OCI-LY3 (cell line): ENCODE data around the gene RAB11FIP4.

Source experiments
- H2AFZ ChIP-seq: fragments of 200-600, 300-600 bp; shearing (Covaris generic); 2 replicates; pipeline ENCODE4 v1.6.0; 2014; ENCODE audit warnings: antibody characterized with exemption, low read depth, low read length
- H3K27ac ChIP-seq: fragments of 200-600, 300-600 bp; sonication (generic); 2 replicates; pipeline ENCODE4 v1.5.1; 2014; ENCODE audit warnings: mild to moderate bottlenecking, low read length, moderate library complexity, mixed read lengths
- H3K27me3 ChIP-seq: fragments of 200-600, 300-600 bp; sonication (generic); 2 replicates; pipeline ENCODE4 v1.6.1; 2014; ENCODE audit warnings: low read depth, low read length, mixed read lengths
- H3K36me3 ChIP-seq: fragments of 200-600, 300-600 bp; sonication (generic); replicated peaks from 2 replicates; pipeline ENCODE3; 2014; ENCODE audit warnings: low read depth, low read length, mixed read lengths
- H3K4me1 ChIP-seq: fragments of 300-600, 200-600 bp; sonication (generic); 2 replicates; pipeline ENCODE4 v1.6.1; 2014; ENCODE audit warnings: low read length, mixed read lengths
- H3K4me2 ChIP-seq: fragments of 200-600, 300-600 bp; sonication (generic); 2 replicates; pipeline ENCODE4 v1.6.1; 2014; ENCODE audit warnings: low read length, mixed read lengths
- H3K4me3 ChIP-seq: fragments of 300-600, 200-600 bp; sonication (generic); 2 replicates; pipeline ENCODE4 v1.5.1; 2014; ENCODE audit warnings: antibody characterized with exemption, mild to moderate bottlenecking, low read length, moderate library complexity
- H3K79me2 ChIP-seq: fragments of 300-600, 200-600 bp; shearing (Covaris generic); 2 replicates; pipeline ENCODE4 v1.6.1; 2014; ENCODE audit warnings: mild to moderate bottlenecking, low read length, mixed read lengths
- H3K9ac ChIP-seq: fragments of 300-600, 200-600 bp; shearing (Covaris generic); 2 replicates; pipeline ENCODE4 v1.6.0; 2014; ENCODE audit warnings: mild to moderate bottlenecking, low read length, moderate library complexity
- H3K9me3 ChIP-seq: fragments of 200-600, 300-600 bp; shearing (Covaris generic); 2 replicates; pipeline ENCODE4 v1.6.1; 2014; ENCODE audit warnings: low read length, mixed read lengths; ENCODE audit not compliant: insufficient read depth
- H4K20me1 ChIP-seq: fragments of 200-600, 300-600 bp; sonication (generic); 2 replicates; pipeline ENCODE4 v1.6.1; 2016; ENCODE audit warnings: low read length, mixed read lengths; ENCODE audit not compliant: insufficient read depth
- CTCF ChIP-seq: fragments of 200-600, 300-600 bp; sonication (generic); IDR thresholded peaks from 2 replicates; pipeline ENCODE4 v1.5.1; 2014; ENCODE audit warnings: antibody characterized with exemption, low read length, low read depth
- EZH2phosphoT487 ChIP-seq: fragments of 200-600 bp; shearing (Covaris generic); IDR thresholded peaks from 2 replicates; pipeline ENCODE4 v1.6.1; 2018; ENCODE audit warnings: antibody characterized with exemption, mixed run types, low read depth

The RAB11FIP4 gene

GRCh38 chr17:31414550-31414918, 23.1 kb downstream of the RAB11FIP4 start:
- no peaks in the 10 kb centered on the region for H4K20me1 ChIP-seq
- H3K27ac ChIP-seq = no peak overlapping the region
- no peaks in the 10 kb centered on the region for H3K79me2 ChIP-seq
- H3K36me3 ChIP-seq = no peaks in the 10 kb centered on the region
- H3K9me3 ChIP-seq = no peaks in the 10 kb centered on the region
- TF ChIP-seq CTCF (no peak), EZH2phosphoT487 (no peak)
- no peak overlapping the region for H3K4me2 ChIP-seq
- no peak overlapping the region for H3K4me3 ChIP-seq
- H2AFZ ChIP-seq = peak overlapping the region; percentile 37; the same call in 1 of the 2 replicates
- H3K27me3 ChIP-seq = no peaks in the 10 kb centered on the region
- 0 out of 2 replicates have a peak, but pooled peaks cover 3% of the 10 kb centered on the region for H3K4me1 ChIP-seq
- no peak overlapping the region for H3K9ac ChIP-seq

GRCh38 chr17:31415004-31415454, 23.6 kb downstream of the RAB11FIP4 start:
- H3K4me1 ChIP-seq = 0 out of 2 replicates have a peak, but pooled peaks cover 3% of the 10 kb centered on the region
- TF ChIP-seq EZH2phosphoT487 (no peak), CTCF (peak; percentile 27; the same call in 1 of the 2 replicates)
- peak overlapping the region; percentile 28 for H3K4me3 ChIP-seq
- no peaks in the 10 kb centered on the region for H3K79me2 ChIP-seq
- H3K27ac ChIP-seq = no peak overlapping the region
- H3K27me3 ChIP-seq = no peaks in the 10 kb centered on the region
- H3K9ac ChIP-seq = no peak overlapping the region
- H3K4me2 ChIP-seq = peak overlapping the region; percentile 48
- H2AFZ ChIP-seq = peak overlapping the region; percentile 37
- no peaks in the 10 kb centered on the region for H4K20me1 ChIP-seq
- H3K9me3 ChIP-seq = no peaks in the 10 kb centered on the region
- no peaks in the 10 kb centered on the region for H3K36me3 ChIP-seq

GRCh38 chr17:31415640-31416502, 24.4 kb downstream of the RAB11FIP4 start:
- no peak overlapping the region for H3K9ac ChIP-seq
- H3K9me3 ChIP-seq = no peaks in the 10 kb centered on the region
- 0 out of 2 replicates have a peak overlapping the region, but pooled peaks have one; percentile 37 for H2AFZ ChIP-seq
- no peaks in the 10 kb centered on the region for H4K20me1 ChIP-seq
- TF ChIP-seq EZH2phosphoT487 (no peak), CTCF (no peak)
- peak overlapping the region; percentile 48 for H3K4me2 ChIP-seq
- H3K27ac ChIP-seq = no peak overlapping the region
- H3K4me1 ChIP-seq = 0 out of 2 replicates have a peak, but pooled peaks cover 3% of the 10 kb centered on the region
- H3K4me3 ChIP-seq = peak overlapping the region; percentile 28
- H3K79me2 ChIP-seq = no peaks in the 10 kb centered on the region
- no peaks in the 10 kb centered on the region for H3K27me3 ChIP-seq
- H3K36me3 ChIP-seq = no peaks in the 10 kb centered on the region

- TF ChIP-seq EZH2phosphoT487 = no peak
- TF ChIP-seq CTCF = no peak
- no peak overlapping the region for H3K27ac ChIP-seq
Observed at GRCh38 chr17:31416503-31416923, 25.0 kb downstream of the RAB11FIP4 start.

More at GRCh38 chr17:31416503-31416923, 25.0 kb downstream of the RAB11FIP4 start:
- H3K4me1 ChIP-seq = 0 out of 2 replicates have a peak, but pooled peaks cover 3% of the 10 kb centered on the region
- H3K9me3 ChIP-seq = no peaks in the 10 kb centered on the region
- no peak overlapping the region for H3K4me3 ChIP-seq
- no peak overlapping the region for H2AFZ ChIP-seq
- no peak overlapping the region for H3K9ac ChIP-seq
- H3K79me2 ChIP-seq = no peaks in the 10 kb centered on the region
- no peaks in the 10 kb centered on the region for H3K36me3 ChIP-seq
- H3K4me2 ChIP-seq = no peak overlapping the region
- H4K20me1 ChIP-seq = no peaks in the 10 kb centered on the region
- no peaks in the 10 kb centered on the region for H3K27me3 ChIP-seq
